Naive thymus-derived CD8-positive, alpha-beta T cell (primary cell): ENCODE measurements around the gene BEND3. TPM values are rescaled to one million over a fixed set of nuclear protein-coding genes. Genes with fewer than 3 reads are reported as not detected.
"Not testable (repeated sequence)": the region's sequence is repeated elsewhere in the genome, so short reads cannot be mapped to it uniquely, and the experiment has no call there.

ENCODE experiments used
- ATAC-seq, 2 donors: fragments of 150-1000 bp; cut with Tn5 transposase in 1 of 2; sonication (Bioruptor Pico), chemical (Tn5 transposase) in 1 of 2; 1 replicate in 1 of 2; 2 replicates in 1 of 2; pipeline ENCODE4 v1.10.0; 2021; ENCODE audit warnings: mild to moderate bottlenecking in 2 of 2, moderate library complexity in 2 of 2
- POLR2A ChIA-PET: fragments of 350-600 bp; sonication (Branson Sonifier 250); formaldehyde crosslinking; loops from one replicate; lab custom pipeline; 2021; ENCODE audit warnings: antibody characterized with exemption; lab: Charles Lee
- DNase-seq, 10 donors: peaks; one replicate each; pipeline versions ENCODE4 v3.0.0 to v3.0.0-alpha.2; 2020 to 2022
- H3K27ac Mint-ChIP-seq, 10 donors: one replicate each; pipeline ENCODE4 v1.8.0; 2020 to 2022; ENCODE audit warnings: mild to moderate bottlenecking in 10 of 10, mixed read lengths in 10 of 10, moderate library complexity in 4 of 10, inconsistent platforms in 1 of 10
- H3K27me3 Mint-ChIP-seq, 5 donors: one replicate each; pipeline ENCODE4 v1.8.0; 2021 to 2022; ENCODE audit warnings: mixed read lengths in 5 of 5
- H3K36me3 Mint-ChIP-seq, 3 donors: one replicate each; pipeline ENCODE4 v1.8.0; 2020 to 2022; ENCODE audit warnings: mixed read lengths in 3 of 3, mild to moderate bottlenecking in 2 of 3, inconsistent platforms in 1 of 3
- H3K4me1 Mint-ChIP-seq, 4 donors: one replicate each; pipeline ENCODE4 v1.8.0; 2021 to 2022; ENCODE audit warnings: mixed read lengths in 4 of 4
- H3K4me3 Mint-ChIP-seq, 10 donors: one replicate each; pipeline ENCODE4 v1.8.0; 2020 to 2022; ENCODE audit warnings: mild to moderate bottlenecking in 10 of 10, mixed read lengths in 10 of 10, moderate library complexity in 6 of 10, inconsistent platforms in 1 of 10
- H3K9me3 Mint-ChIP-seq, 9 donors: one replicate each; pipeline ENCODE4 v1.8.0; 2020 to 2022; ENCODE audit warnings: mixed read lengths in 9 of 9, mild to moderate bottlenecking in 3 of 9, inconsistent platforms in 1 of 9, moderate library complexity in 1 of 9
- polyA plus RNA-seq, 3 donors: library from polyadenylated mRNA; unstranded; fragments of 300-500 nt; fragmentation: Illumina TruSeq; gene quantifications; one replicate each; pipeline ENCODE4 v1.2.3, GENCODE V29; 2021
- total RNA-seq, 8 experiments: library from RNA in 2 of 8; stranded (reverse) in 2 of 8; gene quantifications; one replicate each; pipeline ENCODE4 v1.2.3 and lab custom pipeline; 2021 to 2026

The BEND3 gene
- total and polyA plus RNA-seq, 5 experiments from 2014 or later: 0.25 to 2.0 (median 0.71) TPM

GRCh38 chr6:107101686-107102413 is 13.5 kb downstream of the BEND3 start:
- Mint-ChIP-seq H3K4me3 (no peak overlapping the region), H3K27ac (no peak overlapping the region), H3K36me3 (peaks cover 0 to 8% (median 3%) of the 10 kb centered on the region in 3 donors), H3K4me1 (peaks cover 0 to 6% (median 5%) of the 10 kb centered on the region in 4 donors), H3K9me3 (no peaks in the 10 kb centered on the region), H3K27me3 (no peaks in the 10 kb centered on the region)
- DNase-seq (no peak), ATAC-seq (no peak)
- POLR2A ChIA-PET: no interaction called here

GRCh38 chr6:107101211-107101610 is 14.1 kb downstream of the BEND3 start:
- H3K27ac Mint-ChIP-seq: no peak overlapping the region
- H3K9me3 Mint-ChIP-seq: no peaks in the 10 kb centered on the region
- H3K36me3 Mint-ChIP-seq: peaks cover 0 to 8% (median 3%) of the 10 kb centered on the region in 3 donors
- ATAC-seq (no peak), DNase-seq (no peak)
- no peaks in the 10 kb centered on the region for H3K27me3 Mint-ChIP-seq
- POLR2A ChIA-PET: no interaction called here
- peaks cover 0 to 6% (median 5%) of the 10 kb centered on the region in 4 donors for H3K4me1 Mint-ChIP-seq
- no peak overlapping the region for H3K4me3 Mint-ChIP-seq

- H3K27me3 Mint-ChIP-seq: no peaks in the 10 kb centered on the region
- POLR2A ChIA-PET: no interaction called here
- no peak for ATAC-seq
- peaks cover 0 to 6% (median 5%) of the 10 kb centered on the region in 4 donors for H3K4me1 Mint-ChIP-seq
- H3K9me3 Mint-ChIP-seq: no peaks in the 10 kb centered on the region
- peaks cover 0 to 8% (median 2%) of the 10 kb centered on the region in 3 donors for H3K36me3 Mint-ChIP-seq
- peak overlapping the region in 3 of 10 donors; percentile 5 to 39 (median 6) for H3K27ac Mint-ChIP-seq
- H3K4me3 Mint-ChIP-seq: no peak overlapping the region
- DNase-seq: no peak
These were observed 16.6 kb downstream of the BEND3 start for GRCh38 chr6:107098436-107099307.

DNA sequence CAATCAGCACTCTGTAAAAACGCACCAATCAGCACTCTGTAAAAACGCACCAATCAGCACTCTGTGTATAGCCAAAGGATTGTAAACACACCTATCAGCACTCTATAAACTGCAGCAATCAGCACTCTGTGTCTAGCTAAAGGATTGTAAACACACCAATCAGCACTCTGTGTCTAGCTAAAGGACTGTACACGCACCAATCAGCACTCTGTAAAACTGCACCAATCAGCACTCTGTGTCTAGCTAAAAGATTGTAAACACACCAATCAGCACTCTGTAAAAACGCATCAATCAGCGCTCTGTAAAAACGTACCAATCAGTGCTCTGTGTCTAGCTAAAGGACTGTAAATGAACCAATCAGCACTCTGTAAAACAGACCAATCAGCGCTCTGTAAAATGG is 30.9 kb downstream of the BEND3 start:
- ATAC-seq, H3K4me1 Mint-ChIP-seq, H3K9me3 Mint-ChIP-seq, H3K27ac Mint-ChIP-seq, H3K4me3 Mint-ChIP-seq, DNase-seq, H3K27me3 Mint-ChIP-seq, POLR2A ChIA-PET: not testable (repeated sequence)
- H3K36me3 Mint-ChIP-seq: peaks cover 0 to 24% (median 12%) of the 10 kb centered on the region in 3 donors

- Mint-ChIP-seq H3K4me3 (no peak overlapping the region), H3K27me3 (no peaks in the 10 kb centered on the region), H3K4me1 (no peaks in the 10 kb centered on the region), H3K36me3 (peaks cover 0 to 24% (median 12%) of the 10 kb centered on the region in 3 donors), H3K27ac (no peak overlapping the region), H3K9me3 (peaks cover 0 to 2% (median 0%) of the 10 kb centered on the region in 9 donors)
- no peak for DNase-seq
- POLR2A ChIA-PET: no interaction called here
- ATAC-seq: no peak
These were observed 31.4 kb downstream of the BEND3 start for GRCh38 chr6:107083921-107084320.

GRCh38 chr6:107083047-107083768 is 32.1 kb downstream of the BEND3 start:
- Mint-ChIP-seq H3K4me3 (no peak overlapping the region), H3K9me3 (peaks cover 0 to 2% (median 0%) of the 10 kb centered on the region in 9 donors), H3K27me3 (no peaks in the 10 kb centered on the region), H3K27ac (no peak overlapping the region), H3K4me1 (no peaks in the 10 kb centered on the region), H3K36me3 (peaks cover 0 to 20% (median 11%) of the 10 kb centered on the region in 3 donors)
- no peak for ATAC-seq
- POLR2A ChIA-PET: no interaction called here
- no peak for DNase-seq

DNA sequence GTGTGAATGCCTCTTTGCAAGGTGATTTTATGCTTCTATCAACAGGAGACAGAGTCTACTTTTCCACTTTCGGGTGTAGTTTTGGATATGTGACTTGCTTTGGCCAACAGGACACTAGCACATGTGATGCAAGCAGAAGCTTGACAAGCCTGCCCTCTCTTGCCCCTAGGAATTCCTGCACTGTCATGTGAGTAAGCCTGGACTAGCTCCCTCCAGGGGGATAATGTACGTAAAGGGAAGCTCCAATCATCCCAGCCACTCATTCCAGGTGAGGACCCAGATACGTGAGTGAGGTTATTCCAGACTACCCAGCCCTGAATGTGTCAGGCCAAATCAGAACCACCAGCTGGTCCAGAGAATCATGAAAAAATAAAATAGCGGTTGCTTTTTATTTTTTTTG is 33.3 kb downstream of the BEND3 start:
- H3K36me3 Mint-ChIP-seq: peaks cover 0 to 15% (median 10%) of the 10 kb centered on the region in 3 donors
- H3K9me3 Mint-ChIP-seq: peaks cover 0 to 2% (median 0%) of the 10 kb centered on the region in 9 donors
- H3K4me1 Mint-ChIP-seq: no peaks in the 10 kb centered on the region
- DNase-seq (no peak), ATAC-seq (no peak)
- H3K4me3 Mint-ChIP-seq: no peak overlapping the region
- H3K27ac Mint-ChIP-seq: no peak overlapping the region
- POLR2A ChIA-PET: no interaction called here
- no peaks in the 10 kb centered on the region for H3K27me3 Mint-ChIP-seq

DNA sequence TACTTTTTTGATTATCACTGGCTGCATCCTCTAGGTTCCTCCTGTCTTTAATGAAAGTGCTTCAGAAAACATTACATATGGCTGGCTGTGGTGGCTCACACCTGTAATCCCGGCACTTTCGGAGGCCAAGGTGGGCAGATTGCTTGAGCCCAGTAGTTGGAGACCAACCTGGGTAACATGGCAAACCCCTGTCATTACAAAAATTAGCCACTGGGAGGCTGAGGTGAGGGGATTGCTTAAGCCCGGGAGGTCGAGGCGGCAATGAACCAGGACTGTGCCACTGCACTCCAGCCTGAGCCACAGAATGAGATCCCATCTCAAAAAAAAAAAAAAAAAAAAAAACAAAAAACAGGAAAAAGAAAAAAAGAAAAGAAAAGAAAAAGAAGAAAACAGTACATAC is 35.3 kb downstream of the BEND3 start:
- POLR2A ChIA-PET: no interaction called here
- H3K27ac Mint-ChIP-seq: no peak overlapping the region
- H3K4me3 Mint-ChIP-seq: no peak overlapping the region
- H3K9me3 Mint-ChIP-seq: peaks cover 0 to 1% (median 0%) of the 10 kb centered on the region in 9 donors
- H3K36me3 Mint-ChIP-seq: peaks cover 0 to 13% (median 10%) of the 10 kb centered on the region in 3 donors
- H3K4me1 Mint-ChIP-seq: no peaks in the 10 kb centered on the region
- no peaks in the 10 kb centered on the region for H3K27me3 Mint-ChIP-seq
- ATAC-seq: no peak
- DNase-seq: no peak

- Mint-ChIP-seq H3K4me1 (no peaks in the 10 kb centered on the region), H3K4me3 (no peak overlapping the region), H3K36me3 (peaks cover 0 to 7% (median 4%) of the 10 kb centered on the region in 3 donors), H3K27ac (no peak overlapping the region), H3K9me3 (no peaks in the 10 kb centered on the region), H3K27me3 (no peaks in the 10 kb centered on the region)
- ATAC-seq (no peak), DNase-seq (no peak)
- POLR2A ChIA-PET: no interaction called here
These were observed 35.9 kb downstream of the BEND3 start for GRCh38 chr6:107079429-107079828.

DNA sequence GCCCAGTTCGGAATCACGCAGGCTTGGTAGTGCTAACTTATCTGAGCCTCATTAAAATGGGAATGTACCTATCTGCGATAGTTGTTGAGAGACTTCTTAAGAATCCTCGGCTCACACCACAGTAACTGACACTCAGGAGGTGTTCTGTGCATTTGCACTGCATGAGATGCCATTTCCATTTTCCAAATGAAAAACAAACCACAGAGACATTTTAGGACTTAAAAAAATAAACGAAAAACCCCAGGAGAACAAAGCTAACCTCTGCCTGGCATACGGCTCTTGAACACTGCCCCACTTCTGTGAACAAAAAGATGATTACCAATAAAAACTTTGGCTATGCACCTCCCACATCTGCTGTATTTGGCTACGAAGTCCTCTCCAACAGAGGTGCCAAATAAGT is 37.6 kb downstream of the BEND3 start:
- ATAC-seq: no peak
- peaks cover 0 to 2% (median 0%) of the 10 kb centered on the region in 3 donors for H3K36me3 Mint-ChIP-seq
- DNase-seq: no peak
- no peaks in the 10 kb centered on the region for H3K27me3 Mint-ChIP-seq
- no peak overlapping the region for H3K27ac Mint-ChIP-seq
- no peak overlapping the region for H3K4me3 Mint-ChIP-seq
- POLR2A ChIA-PET: no interaction called here
- no peaks in the 10 kb centered on the region for H3K4me1 Mint-ChIP-seq
- H3K9me3 Mint-ChIP-seq: no peaks in the 10 kb centered on the region

GRCh38 chr6:107075951-107076381 is 39.3 kb downstream of the BEND3 start:
- DNase-seq (no peak), ATAC-seq (no peak)
- Mint-ChIP-seq H3K36me3 (peaks cover 0 to 2% (median 0%) of the 10 kb centered on the region in 3 donors), H3K27me3 (no peaks in the 10 kb centered on the region), H3K4me3 (no peak overlapping the region), H3K27ac (no peak overlapping the region), H3K9me3 (no peaks in the 10 kb centered on the region), H3K4me1 (peaks cover 0 to 1% (median 0%) of the 10 kb centered on the region in 4 donors)
- POLR2A ChIA-PET: no interaction called here

GRCh38 chr6:107070686-107071085 is 44.6 kb downstream of the BEND3 start:
- H3K4me1 Mint-ChIP-seq: peaks cover 0 to 1% (median under 1%) of the 10 kb centered on the region in 4 donors

More at GRCh38 chr6:107070686-107071085, 44.6 kb downstream of the BEND3 start:
- Mint-ChIP-seq H3K4me3 (no peak overlapping the region), H3K27ac (no peak overlapping the region), H3K27me3 (no peaks in the 10 kb centered on the region), H3K9me3 (no peaks in the 10 kb centered on the region), H3K36me3 (peaks cover 0 to 10% (median 7%) of the 10 kb centered on the region in 3 donors)
- DNase-seq: no peak
- no peak for ATAC-seq
- POLR2A ChIA-PET: no interaction called here
